WTC11 (cell line): ENCODE measurements around the gene CYP46A1. TPM values are rescaled to one million over a fixed set of nuclear protein-coding genes. Genes with fewer than 3 reads are reported as not detected.

Experiments
- FOXP1 ChIP-seq: sonication (generic); formaldehyde crosslinking; IDR thresholded peaks from 2 replicates; pipeline ENCODE4 v1.8.0; 2022; ENCODE audit warnings: missing genetic modification reagents, mild to moderate bottlenecking, moderate library complexity, borderline replicate concordance
- GTF2I ChIP-seq: fragments of 250-450 bp; sonication (Bioruptor Pico); conservative IDR thresholded peaks from 2 replicates; pipeline ENCODE4 v1.4.0; 2021; ENCODE audit warnings: mild to moderate bottlenecking
- HMGA2 ChIP-seq: fragments of 250-450 bp; sonication (Bioruptor Pico); IDR thresholded peaks from 2 replicates; pipeline ENCODE4 v1.4.0; 2021; ENCODE audit warnings: mild to moderate bottlenecking, moderate library complexity
- IRF2 ChIP-seq: sonication (generic); formaldehyde crosslinking; IDR thresholded peaks from 2 replicates; pipeline ENCODE4 v1.8.0; 2022; ENCODE audit warnings: low read depth, missing genetic modification reagents, borderline replicate concordance
- JAZF1 ChIP-seq: fragments of 250-450 bp; sonication (Bioruptor Pico); IDR thresholded peaks from 2 replicates; pipeline ENCODE4 v1.9.0; 2021; ENCODE audit warnings: moderate library complexity, mild to moderate bottlenecking, inconsistent platforms
- NFATC4 ChIP-seq: fragments of 250-450 bp; sonication (Bioruptor Pico); IDR thresholded peaks from 2 replicates; pipeline ENCODE4 v1.9.0; 2021; ENCODE audit warnings: mild to moderate bottlenecking
- NR2C2 ChIP-seq: sonication (generic); formaldehyde crosslinking; IDR thresholded peaks from 2 replicates; pipeline ENCODE4 v1.8.0; 2022; ENCODE audit warnings: mild to moderate bottlenecking, missing genetic modification reagents
- SOX15 ChIP-seq: fragments of 250-450 bp; sonication (Bioruptor Pico); IDR thresholded peaks from 2 replicates; pipeline ENCODE4 v1.9.0; 2021; ENCODE audit warnings: mild to moderate bottlenecking
- SP1 ChIP-seq: sonication (generic); formaldehyde crosslinking; conservative IDR thresholded peaks from 2 replicates; pipeline ENCODE4 v1.8.1; 2022; ENCODE audit warnings: missing genetic modification reagents
- TEAD1 ChIP-seq: sonication (generic); formaldehyde crosslinking; IDR thresholded peaks from 2 replicates; pipeline ENCODE4 v1.8.0; 2022; ENCODE audit warnings: mild to moderate bottlenecking, missing genetic modification reagents
- TP53 ChIP-seq: sonication (generic); formaldehyde crosslinking; IDR thresholded peaks from 2 replicates; pipeline ENCODE4 v1.8.1; 2023; ENCODE audit warnings: mild to moderate bottlenecking, missing genetic modification reagents
- ZNF317 ChIP-seq: sonication (generic); formaldehyde crosslinking; IDR thresholded peaks from 2 replicates; pipeline ENCODE4 v1.8.1; 2023; ENCODE audit warnings: low read depth, mild to moderate bottlenecking, moderate library complexity, missing genetic modification reagents, borderline replicate concordance
- ZNF396 ChIP-seq: fragments of 250-450 bp; sonication (Bioruptor Pico); IDR thresholded peaks from 2 replicates; pipeline ENCODE4 v1.8.0; 2021; ENCODE audit warnings: mild to moderate bottlenecking, moderate library complexity, borderline replicate concordance
- ZNF416 ChIP-seq: fragments of 250-450 bp; sonication (Bioruptor Pico); IDR thresholded peaks from 2 replicates; pipeline ENCODE4 v1.9.0; 2021; ENCODE audit warnings: mild to moderate bottlenecking, inconsistent platforms
- total RNA-seq: library from RNA; stranded (reverse); gene quantifications from 3 replicates; pipeline ENCODE4 v1.2.3, GENCODE V29; 2021
- TF ChIP-seq, protein P1 (sequence below): fragments of 250-450 bp; sonication (Bioruptor Pico); IDR thresholded peaks from 2 replicates; pipeline ENCODE4 v1.9.0; 2021; ENCODE audit warnings: moderate library complexity, mild to moderate bottlenecking, inconsistent platforms, borderline replicate concordance
- TF ChIP-seq, protein P2 (sequence below): sonication (generic); formaldehyde crosslinking; IDR thresholded peaks from 2 replicates; pipeline ENCODE4 v1.8.0; 2022; ENCODE audit warnings: mild to moderate bottlenecking, missing genetic modification reagents
- TF ChIP-seq, protein P3 (sequence below): sonication (generic); formaldehyde crosslinking; IDR thresholded peaks from 2 replicates; pipeline ENCODE4 v1.8.0; 2022; ENCODE audit warnings: mild to moderate bottlenecking, missing genetic modification reagents
- TF ChIP-seq, protein P4 (sequence below): sonication (generic); formaldehyde crosslinking; IDR thresholded peaks from 2 replicates; pipeline ENCODE4 v1.8.1; 2022; ENCODE audit warnings: mild to moderate bottlenecking, moderate library complexity, missing genetic modification reagents
- TF ChIP-seq, protein P5 (sequence below): fragments of 250-450 bp; sonication (Bioruptor Pico); IDR thresholded peaks from 2 replicates; pipeline ENCODE4 v1.9.0; 2021; ENCODE audit warnings: mild to moderate bottlenecking, borderline replicate concordance
- TF ChIP-seq, protein P6 (sequence below): sonication (generic); formaldehyde crosslinking; IDR thresholded peaks from 2 replicates; pipeline ENCODE4 v1.8.0; 2022; ENCODE audit warnings: mild to moderate bottlenecking, missing genetic modification reagents

The CYP46A1 gene
- total RNA-seq, 1 experiment from 2014 or later = 0.77 TPM

DNA sequence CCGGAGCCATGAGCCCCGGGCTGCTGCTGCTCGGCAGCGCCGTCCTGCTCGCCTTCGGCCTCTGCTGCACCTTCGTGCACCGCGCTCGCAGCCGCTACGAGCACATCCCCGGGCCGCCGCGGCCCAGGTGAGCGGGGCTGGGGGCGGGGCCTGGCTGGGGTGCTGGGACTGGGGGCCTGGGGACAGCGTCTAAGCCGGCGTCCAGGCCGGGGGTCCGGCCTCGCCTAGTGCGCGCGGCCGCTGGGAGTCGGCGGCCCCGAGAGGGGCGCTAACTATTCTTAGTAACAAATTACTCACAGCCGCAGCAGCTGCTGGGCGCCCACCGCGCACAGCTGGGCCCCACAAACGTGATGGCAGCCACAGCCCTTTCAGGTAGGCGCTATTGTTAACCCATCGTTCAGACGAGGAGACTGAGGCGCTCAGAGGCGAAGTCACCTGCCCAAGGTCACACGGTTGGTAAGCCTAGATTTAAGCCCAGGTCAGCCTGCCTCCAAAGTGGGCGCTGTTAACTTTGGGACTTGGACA is 374 bp downstream of the CYP46A1 start (continued):
- TF ChIP-seq, protein P1, sequence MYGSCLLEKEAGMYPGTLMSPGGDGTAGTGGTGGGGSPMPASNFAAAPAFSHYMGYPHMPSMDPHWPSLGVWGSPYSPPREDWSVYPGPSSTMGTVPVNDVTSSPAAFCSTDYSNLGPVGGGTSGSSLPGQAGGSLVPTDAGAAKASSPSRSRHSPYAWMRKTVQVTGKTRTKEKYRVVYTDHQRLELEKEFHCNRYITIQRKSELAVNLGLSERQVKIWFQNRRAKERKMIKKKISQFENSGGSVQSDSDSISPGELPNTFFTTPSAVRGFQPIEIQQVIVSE (CRISPR knock-in tag) = no peak
- no peak for TF ChIP-seq SP1 (CRISPR knock-in tag)
- no peak for TF ChIP-seq JAZF1
- TF ChIP-seq, protein P2, sequence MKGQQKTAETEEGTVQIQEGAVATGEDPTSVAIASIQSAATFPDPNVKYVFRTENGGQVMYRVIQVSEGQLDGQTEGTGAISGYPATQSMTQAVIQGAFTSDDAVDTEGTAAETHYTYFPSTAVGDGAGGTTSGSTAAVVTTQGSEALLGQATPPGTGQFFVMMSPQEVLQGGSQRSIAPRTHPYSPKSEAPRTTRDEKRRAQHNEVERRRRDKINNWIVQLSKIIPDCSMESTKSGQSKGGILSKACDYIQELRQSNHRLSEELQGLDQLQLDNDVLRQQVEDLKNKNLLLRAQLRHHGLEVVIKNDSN (CRISPR knock-in tag) = no peak
- 0 out of 2 replicates have a peak, but pooled peaks have one; percentile 23 for TF ChIP-seq FOXP1
- TF ChIP-seq HMGA2 (CRISPR knock-in tag) = no peak
- TF ChIP-seq NFATC4 (CRISPR knock-in tag) = 0 out of 2 replicates have a peak, but pooled peaks have one; percentile 47
- no peak for TF ChIP-seq ZNF416 (CRISPR knock-in tag)
- TF ChIP-seq ZNF317 (CRISPR knock-in tag) = no peak
- TF ChIP-seq, protein P3, sequence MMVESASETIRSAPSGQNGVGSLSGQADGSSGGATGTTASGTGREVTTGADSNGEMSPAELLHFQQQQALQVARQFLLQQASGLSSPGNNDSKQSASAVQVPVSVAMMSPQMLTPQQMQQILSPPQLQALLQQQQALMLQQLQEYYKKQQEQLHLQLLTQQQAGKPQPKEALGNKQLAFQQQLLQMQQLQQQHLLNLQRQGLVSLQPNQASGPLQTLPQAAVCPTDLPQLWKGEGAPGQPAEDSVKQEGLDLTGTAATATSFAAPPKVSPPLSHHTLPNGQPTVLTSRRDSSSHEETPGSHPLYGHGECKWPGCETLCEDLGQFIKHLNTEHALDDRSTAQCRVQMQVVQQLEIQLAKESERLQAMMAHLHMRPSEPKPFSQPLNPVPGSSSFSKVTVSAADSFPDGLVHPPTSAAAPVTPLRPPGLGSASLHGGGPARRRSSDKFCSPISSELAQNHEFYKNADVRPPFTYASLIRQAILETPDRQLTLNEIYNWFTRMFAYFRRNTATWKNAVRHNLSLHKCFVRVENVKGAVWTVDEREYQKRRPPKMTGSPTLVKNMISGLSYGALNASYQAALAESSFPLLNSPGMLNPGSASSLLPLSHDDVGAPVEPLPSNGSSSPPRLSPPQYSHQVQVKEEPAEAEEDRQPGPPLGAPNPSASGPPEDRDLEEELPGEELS = no peak
- TF ChIP-seq, protein P4, sequence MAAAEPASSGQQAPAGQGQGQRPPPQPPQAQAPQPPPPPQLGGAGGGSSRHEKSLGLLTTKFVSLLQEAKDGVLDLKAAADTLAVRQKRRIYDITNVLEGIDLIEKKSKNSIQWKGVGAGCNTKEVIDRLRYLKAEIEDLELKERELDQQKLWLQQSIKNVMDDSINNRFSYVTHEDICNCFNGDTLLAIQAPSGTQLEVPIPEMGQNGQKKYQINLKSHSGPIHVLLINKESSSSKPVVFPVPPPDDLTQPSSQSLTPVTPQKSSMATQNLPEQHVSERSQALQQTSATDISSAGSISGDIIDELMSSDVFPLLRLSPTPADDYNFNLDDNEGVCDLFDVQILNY = no peak
- no peak for TF ChIP-seq NR2C2 (CRISPR knock-in tag)
- TF ChIP-seq, protein P5, sequence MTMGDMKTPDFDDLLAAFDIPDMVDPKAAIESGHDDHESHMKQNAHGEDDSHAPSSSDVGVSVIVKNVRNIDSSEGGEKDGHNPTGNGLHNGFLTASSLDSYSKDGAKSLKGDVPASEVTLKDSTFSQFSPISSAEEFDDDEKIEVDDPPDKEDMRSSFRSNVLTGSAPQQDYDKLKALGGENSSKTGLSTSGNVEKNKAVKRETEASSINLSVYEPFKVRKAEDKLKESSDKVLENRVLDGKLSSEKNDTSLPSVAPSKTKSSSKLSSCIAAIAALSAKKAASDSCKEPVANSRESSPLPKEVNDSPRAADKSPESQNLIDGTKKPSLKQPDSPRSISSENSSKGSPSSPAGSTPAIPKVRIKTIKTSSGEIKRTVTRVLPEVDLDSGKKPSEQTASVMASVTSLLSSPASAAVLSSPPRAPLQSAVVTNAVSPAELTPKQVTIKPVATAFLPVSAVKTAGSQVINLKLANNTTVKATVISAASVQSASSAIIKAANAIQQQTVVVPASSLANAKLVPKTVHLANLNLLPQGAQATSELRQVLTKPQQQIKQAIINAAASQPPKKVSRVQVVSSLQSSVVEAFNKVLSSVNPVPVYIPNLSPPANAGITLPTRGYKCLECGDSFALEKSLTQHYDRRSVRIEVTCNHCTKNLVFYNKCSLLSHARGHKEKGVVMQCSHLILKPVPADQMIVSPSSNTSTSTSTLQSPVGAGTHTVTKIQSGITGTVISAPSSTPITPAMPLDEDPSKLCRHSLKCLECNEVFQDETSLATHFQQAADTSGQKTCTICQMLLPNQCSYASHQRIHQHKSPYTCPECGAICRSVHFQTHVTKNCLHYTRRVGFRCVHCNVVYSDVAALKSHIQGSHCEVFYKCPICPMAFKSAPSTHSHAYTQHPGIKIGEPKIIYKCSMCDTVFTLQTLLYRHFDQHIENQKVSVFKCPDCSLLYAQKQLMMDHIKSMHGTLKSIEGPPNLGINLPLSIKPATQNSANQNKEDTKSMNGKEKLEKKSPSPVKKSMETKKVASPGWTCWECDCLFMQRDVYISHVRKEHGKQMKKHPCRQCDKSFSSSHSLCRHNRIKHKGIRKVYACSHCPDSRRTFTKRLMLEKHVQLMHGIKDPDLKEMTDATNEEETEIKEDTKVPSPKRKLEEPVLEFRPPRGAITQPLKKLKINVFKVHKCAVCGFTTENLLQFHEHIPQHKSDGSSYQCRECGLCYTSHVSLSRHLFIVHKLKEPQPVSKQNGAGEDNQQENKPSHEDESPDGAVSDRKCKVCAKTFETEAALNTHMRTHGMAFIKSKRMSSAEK = no peak
- peak; percentile 87; the same call in 1 of the 2 replicates for TF ChIP-seq GTF2I (CRISPR knock-in tag)
- no peak for TF ChIP-seq SOX15 (CRISPR knock-in tag)
- TF ChIP-seq TP53 (CRISPR knock-in tag) = 0 out of 2 replicates have a peak, but pooled peaks have one; percentile 51
- TF ChIP-seq, protein P6, sequence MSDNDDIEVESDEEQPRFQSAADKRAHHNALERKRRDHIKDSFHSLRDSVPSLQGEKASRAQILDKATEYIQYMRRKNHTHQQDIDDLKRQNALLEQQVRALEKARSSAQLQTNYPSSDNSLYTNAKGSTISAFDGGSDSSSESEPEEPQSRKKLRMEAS = no peak
- no peak for TF ChIP-seq IRF2 (CRISPR knock-in tag)
- TF ChIP-seq TEAD1 (CRISPR knock-in tag) = no peak
- no peak for TF ChIP-seq ZNF396 (CRISPR knock-in tag)
